GM13977 (cell line): ENCODE measurements around the gene DPF3.

ENCODE experiments used
- DNase-seq: peaks from one replicate; pipeline ENCODE4 v3.0.0; 2012; ENCODE audit warnings: low spot score
- in situ Hi-C: fragments of 300-500 bp; cut with MboI; formaldehyde crosslinking; loops from one replicate; pipeline ENCODE4 v1.12.0; 2022; ENCODE audit warnings: low sequenced_read_pairs, low pct_unique_long_range_greater_than_20kb, mixed read lengths, inconsistent platforms; ENCODE audit not compliant: unreplicated experiment
- TF ChIP-seq, protein P1 (sequence below): IDR thresholded peaks from 2 replicates; pipeline ENCODE4 v1.5.1; 2012; ENCODE audit warnings: mild to moderate bottlenecking, control low read depth; ENCODE audit not compliant: insufficient read depth; ENCODE audit errors: extremely low read depth, missing control alignments

DPF3 gene

GRCh38 chr14:72740966-72741825, 152.7 kb downstream of the DPF3 start:
- in situ Hi-C loops = no loop called here
- no peak for DNase-seq
- TF ChIP-seq, protein P1, sequence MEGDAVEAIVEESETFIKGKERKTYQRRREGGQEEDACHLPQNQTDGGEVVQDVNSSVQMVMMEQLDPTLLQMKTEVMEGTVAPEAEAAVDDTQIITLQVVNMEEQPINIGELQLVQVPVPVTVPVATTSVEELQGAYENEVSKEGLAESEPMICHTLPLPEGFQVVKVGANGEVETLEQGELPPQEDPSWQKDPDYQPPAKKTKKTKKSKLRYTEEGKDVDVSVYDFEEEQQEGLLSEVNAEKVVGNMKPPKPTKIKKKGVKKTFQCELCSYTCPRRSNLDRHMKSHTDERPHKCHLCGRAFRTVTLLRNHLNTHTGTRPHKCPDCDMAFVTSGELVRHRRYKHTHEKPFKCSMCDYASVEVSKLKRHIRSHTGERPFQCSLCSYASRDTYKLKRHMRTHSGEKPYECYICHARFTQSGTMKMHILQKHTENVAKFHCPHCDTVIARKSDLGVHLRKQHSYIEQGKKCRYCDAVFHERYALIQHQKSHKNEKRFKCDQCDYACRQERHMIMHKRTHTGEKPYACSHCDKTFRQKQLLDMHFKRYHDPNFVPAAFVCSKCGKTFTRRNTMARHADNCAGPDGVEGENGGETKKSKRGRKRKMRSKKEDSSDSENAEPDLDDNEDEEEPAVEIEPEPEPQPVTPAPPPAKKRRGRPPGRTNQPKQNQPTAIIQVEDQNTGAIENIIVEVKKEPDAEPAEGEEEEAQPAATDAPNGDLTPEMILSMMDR = no peak

- in situ Hi-C loops = no loop called here
- TF ChIP-seq, protein P1 = no peak
- DNase-seq = no peak
These were observed 153.4 kb downstream of the DPF3 start for GRCh38 chr14:72740504-72740961.

DNA sequence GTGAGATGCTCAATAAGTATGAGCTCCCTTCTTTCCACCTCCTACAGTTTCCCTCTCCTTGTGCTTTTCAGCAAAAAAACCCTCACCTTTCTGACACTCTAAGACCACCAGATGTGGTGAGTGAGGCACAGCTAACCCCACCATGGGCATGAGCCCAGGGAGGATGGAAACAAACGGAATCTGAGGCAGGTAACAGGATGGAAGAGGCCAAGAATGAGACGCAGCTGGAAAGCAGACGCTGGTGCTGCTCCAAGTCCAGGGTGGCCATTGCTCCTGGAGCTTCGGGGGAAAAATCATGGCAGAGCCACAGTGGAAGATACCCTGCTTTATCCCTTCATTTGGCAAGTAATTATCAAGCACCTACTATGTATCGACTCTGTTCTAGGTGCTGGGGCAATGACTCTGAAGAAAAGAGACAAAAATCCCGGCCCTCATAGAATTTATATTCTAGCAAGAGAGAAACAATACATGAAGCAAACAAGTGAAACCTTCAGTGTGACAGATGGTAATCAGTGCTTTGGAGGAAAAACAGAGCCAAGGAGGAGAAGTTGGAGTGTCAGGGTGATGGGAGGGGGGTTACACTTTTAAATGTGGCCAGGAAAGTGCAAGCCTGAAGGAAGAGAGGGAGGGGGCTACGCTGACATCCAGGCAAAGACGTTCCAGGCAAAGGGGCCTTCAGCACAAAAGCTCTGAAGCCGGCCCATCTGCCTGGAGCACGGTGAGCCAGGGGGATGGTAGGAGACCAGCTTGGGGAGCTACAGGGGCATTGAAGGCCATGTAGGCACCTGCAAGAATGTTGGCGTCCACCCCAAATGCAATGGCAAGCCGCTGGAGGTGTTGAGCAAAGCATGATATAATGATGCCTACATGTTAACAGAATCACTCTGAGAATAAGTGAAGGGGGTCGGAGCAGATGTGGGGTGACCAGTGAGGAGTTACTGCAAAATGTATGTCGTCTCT, 154.2 kb downstream of the DPF3 start:
- in situ Hi-C loops = no loop called here
- no peak for DNase-seq
- TF ChIP-seq, protein P1 = no peak

- TF ChIP-seq, protein P1 = no peak
- no peak for DNase-seq
- in situ Hi-C loops = no loop called here
These were observed 155.7 kb downstream of the DPF3 start for GRCh38 chr14:72738161-72738611.

DNA sequence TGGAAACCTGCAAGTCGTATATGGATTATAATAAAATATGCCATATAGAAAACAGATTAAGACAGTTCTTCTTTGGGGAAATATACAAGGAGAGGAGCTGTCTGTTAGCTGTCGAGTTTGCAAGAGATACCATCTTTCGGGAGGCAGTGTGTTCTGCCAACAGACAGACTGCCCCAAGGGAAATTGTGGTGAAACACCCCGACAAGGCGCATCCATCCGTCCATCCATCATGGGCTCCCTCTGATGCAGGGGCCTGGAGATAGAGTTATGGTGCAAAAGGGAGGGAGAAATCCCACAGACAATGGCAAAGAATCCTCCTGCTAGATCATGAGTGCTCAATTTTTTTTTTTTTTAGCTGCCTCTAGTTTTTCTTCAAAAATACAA, 156.3 kb downstream of the DPF3 start:
- DNase-seq = no peak
- TF ChIP-seq, protein P1 = no peak
- in situ Hi-C loops = no loop called here

DNA sequence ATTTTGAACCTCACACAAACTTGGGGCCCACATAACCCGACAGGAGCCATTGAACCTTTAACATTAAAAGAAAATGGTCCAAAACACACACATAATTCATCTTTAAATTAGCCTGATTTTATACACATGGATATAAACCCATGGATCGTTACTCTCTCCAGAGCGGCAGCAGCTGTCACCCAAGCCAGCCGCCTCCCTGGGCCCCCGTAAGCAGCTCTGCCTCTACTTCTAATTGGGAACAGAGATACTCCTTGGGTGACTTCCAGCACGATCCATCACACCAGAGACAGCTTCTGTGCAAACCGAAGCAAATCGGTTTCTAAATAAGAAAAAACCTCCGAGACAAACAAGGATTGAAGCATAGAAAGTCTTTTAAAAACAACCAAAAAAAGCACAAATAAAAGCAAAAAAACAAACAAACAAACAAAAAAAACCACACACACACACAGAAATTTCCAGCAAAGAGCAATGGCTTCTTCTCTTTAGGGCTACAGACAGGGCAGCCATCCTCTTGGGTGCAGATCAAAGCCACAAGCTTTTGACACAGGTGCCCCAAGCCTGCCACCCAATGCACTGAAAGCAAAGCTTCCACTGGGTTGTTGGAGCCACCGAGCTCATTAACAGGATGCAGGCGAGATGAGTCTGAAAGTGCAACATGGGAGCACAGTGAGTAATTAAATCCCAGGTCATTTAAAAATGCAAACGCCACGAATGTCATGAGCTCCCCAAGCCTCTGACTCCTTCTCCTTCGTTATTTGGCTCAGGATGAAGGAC, 156.9 kb downstream of the DPF3 start:
- TF ChIP-seq, protein P1 = no peak
- no peak for DNase-seq
- in situ Hi-C loops = no loop called here
